HG02642 (cell line): ENCODE data around the gene NEMF.
"Not testable (repeated sequence)": the region's sequence is repeated elsewhere in the genome, so short reads cannot be mapped to it uniquely, and the experiment has no call there.

Source experiments
- ATAC-seq: cut with Tn5 transposase; IDR thresholded peaks from one replicate; pipeline ENCODE4 v1.9.1; 2021; ENCODE audit warnings: mild to moderate bottlenecking; ENCODE audit not compliant: unreplicated experiment, poor library complexity

The NEMF gene

GRCh38 chr14:49852301-49853157 is at the start of gene NEMF:
NEMF (minus strand) TSS chr14:49852788; CDS start chr14:49852753, 35 bp downstream.
- peak; percentile 90 for ATAC-seq

GRCh38 chr14:49900973-49901372 is 48.4 kb upstream of the NEMF start:
- ATAC-seq = no peak

- no peak for ATAC-seq
These were observed 45.9 kb upstream of the NEMF start for GRCh38 chr14:49898485-49898884.

- no peak for ATAC-seq
These were observed 45.4 kb upstream of the NEMF start for GRCh38 chr14:49897965-49898364.

- no peak for ATAC-seq
These were observed 44.8 kb upstream of the NEMF start for GRCh38 chr14:49897414-49897813.

- no peak for ATAC-seq
These were observed 44.4 kb upstream of the NEMF start for GRCh38 chr14:49896966-49897365.

GRCh38 chr14:49896272-49896671 is 43.7 kb upstream of the NEMF start:
- not testable (repeated sequence) for ATAC-seq

- ATAC-seq = no peak
These were observed 42.9 kb upstream of the NEMF start for GRCh38 chr14:49895480-49895879.

GRCh38 chr14:49894214-49895107 is 41.9 kb upstream of the NEMF start:
- ATAC-seq = not testable (repeated sequence)

- ATAC-seq = peak; percentile 56
These were observed 41.0 kb upstream of the NEMF start for GRCh38 chr14:49893309-49894213.

GRCh38 chr14:49892636-49893308 is 40.2 kb upstream of the NEMF start, which contains the start of gene ARF6:
ARF6 (plus strand) TSS chr14:49893082; CDS start chr14:49893737, 655 bp downstream.
- peak; percentile 86 for ATAC-seq

GRCh38 chr14:49892301-49892635 is 39.7 kb upstream of the NEMF start:
- ATAC-seq = peak; percentile 37

GRCh38 chr14:49888293-49888692 is 35.7 kb upstream of the NEMF start:
- ATAC-seq = no peak

- no peak for ATAC-seq
These were observed 33.9 kb upstream of the NEMF start for GRCh38 chr14:49886523-49886922.

GRCh38 chr14:49882826-49883694 is 30.5 kb upstream of the NEMF start:
- ATAC-seq = no peak

- no peak for ATAC-seq
These were observed 28.9 kb upstream of the NEMF start for GRCh38 chr14:49881350-49882001.

GRCh38 chr14:49880267-49881064 is 27.9 kb upstream of the NEMF start:
- no peak for ATAC-seq
